Thyroid gland (tissue), 4 donors: ENCODE results near the gene FOXO6.

Experiments used
- CTCF ChIP-seq, 6 experiments: fragments of 200-600 bp in 3 of 6; fragments of 450-650 bp in 3 of 6; sonication (generic) in 3 of 6; IDR thresholded peaks; one replicate each; pipeline ENCODE4 v1.5.1; 2016 to 2019; ENCODE audit warnings: antibody characterized with exemption in 6 of 6, mild to moderate bottlenecking in 2 of 6, inconsistent platforms in 1 of 6, moderate library complexity in 1 of 6
- POLR2A ChIP-seq, 2 donors: fragments of 450-650 bp; IDR thresholded peaks; one replicate each; pipeline ENCODE4 v1.6.1; 2017; ENCODE audit warnings: antibody characterized with exemption in 2 of 2, mild to moderate bottlenecking in 2 of 2, moderate library complexity in 1 of 2

GRCh38 chr1:41420351-41420750 is 59.1 kb downstream of the FOXO6 start:
- TF ChIP-seq CTCF (IDR thresholded peaks at IDR 0.05) (no peak), POLR2A (IDR thresholded peaks at IDR 0.05) (no peak)
